Measurements from ENCODE around the gene EEF1AKMT1. TPM values are rescaled to one million over a fixed set of nuclear protein-coding genes. Genes with fewer than 3 reads are reported as not detected.
A peak's percentile ranks its signal among the peaks of the same experiment; 100 is the strongest.

Gene EEF1AKMT1
- total and polyA plus RNA-seq, 12 donors, result 6.1 to 10.2 (median 8.3) TPM

- DNase-seq (no peak), ATAC-seq (no peak)
- Histone ChIP-seq H3K27ac (peak overlapping the region in 7 of 10 donors; percentile 5 to 79 (median 53)), H3K27me3 (no peaks in the 10 kb centered on the region), H3K4me3 (peak overlapping the region in 4 of 10 donors; percentile 2 to 36 (median 30)), H3K4me1 (peaks cover 0 to 41% (median 21%) of the 10 kb centered on the region in 9 donors), H3K36me3 (peaks cover 0 to 40% (median 0%) of the 10 kb centered on the region in 9 donors), H3K9me3 (no peaks in the 10 kb centered on the region)
- intact Hi-C loops (cut with DNase I), result loop anchor here in 4 of 10 donors (5.0 to 10.0 kb wide), 2 partner anchors 47 to 325 kb away; partner anchors contain the start of gene EEF1AKMT1 (in 1 of the 4)
- 70 to 80% methylated on average over 3 of the region's 3 CpGs for WGBS, 2 donors
- TF ChIP-seq CTCF (IDR thresholded peaks at IDR 0.05), result no peak
These were observed 46.0 kb upstream of the EEF1AKMT1 start for GRCh38 chr13:20819715-20820114.

- Histone ChIP-seq H3K27me3 (no peaks in the 10 kb centered on the region), H3K27ac (peak overlapping the region in 8 of 10 donors; percentile 18 to 81 (median 76)), H3K4me1 (peaks cover 0 to 56% (median 36%) of the 10 kb centered on the region in 9 donors), H3K4me3 (no peak overlapping the region), H3K9me3 (no peaks in the 10 kb centered on the region), H3K36me3 (peaks cover 0 to 34% (median 0%) of the 10 kb centered on the region in 9 donors)
- TF ChIP-seq CTCF (IDR thresholded peaks at IDR 0.05), result no peak
- WGBS, 2 donors, result 50 to 63% methylated on average over 1 of the region's 1 CpG
- DNase-seq (no peak), ATAC-seq (no peak)
- intact Hi-C loops (cut with DNase I), result no loop called here
These were observed 41.7 kb upstream of the EEF1AKMT1 start for GRCh38 chr13:20815464-20815863.

GRCh38 chr13:20814224-20814910 lies 40.6 kb upstream of the EEF1AKMT1 start:
- peak overlapping the region in 1 of 10 donors; percentile 2 for H3K4me3 ChIP-seq
- H3K4me1 ChIP-seq, result peaks cover 0 to 58% (median 36%) of the 10 kb centered on the region in 9 donors
- no peak for TF ChIP-seq CTCF (IDR thresholded peaks at IDR 0.05)
- ATAC-seq (peak; percentile 92 to 98 (median 96)), DNase-seq (peak; percentile 82 to 83)
- H3K9me3 ChIP-seq, result no peaks in the 10 kb centered on the region
- 8 to 17% methylated on average over 5 of the region's 5 CpGs for WGBS, 2 donors
- peak overlapping the region in 9 of 10 donors; percentile 30 to 81 (median 75) for H3K27ac ChIP-seq
- no peaks in the 10 kb centered on the region for H3K27me3 ChIP-seq
- peaks cover 0 to 27% (median 0%) of the 10 kb centered on the region in 9 donors for H3K36me3 ChIP-seq
- intact Hi-C loops (cut with DNase I), result loop anchor here in 2 of 10 donors (5.0 kb wide), 2 partner anchors 37 to 617 kb away; no protein-coding TSS in a partner anchor

GRCh38 chr13:20812890-20813289 lies 39.1 kb upstream of the EEF1AKMT1 start:
- ATAC-seq (no peak), DNase-seq (no peak)
- Histone ChIP-seq H3K36me3 (peaks cover 0 to 35% (median 12%) of the 10 kb centered on the region in 9 donors), H3K4me3 (no peak overlapping the region), H3K9me3 (no peaks in the 10 kb centered on the region), H3K4me1 (peaks cover 0 to 66% (median 36%) of the 10 kb centered on the region in 9 donors), H3K27me3 (no peaks in the 10 kb centered on the region), H3K27ac (peak overlapping the region in 5 of 10 donors; percentile 30 to 81 (median 75))
- TF ChIP-seq CTCF (IDR thresholded peaks at IDR 0.05), result no peak
- 82 to 85% methylated on average over 7 of the region's 7 CpGs for WGBS, 2 donors
- intact Hi-C loops (cut with DNase I), result loop anchor here in 3 of 10 donors (2.0 to 5.0 kb wide), 3 partner anchors 14 to 616 kb away; no protein-coding TSS in a partner anchor
